Liver (tissue), 9 donors: ENCODE results near the gene PCDHGA5. TPM values are rescaled to one million over a fixed set of nuclear protein-coding genes. Genes with fewer than 3 reads are reported as not detected.

ENCODE experiments used
- DNase-seq: peaks from one replicate; pipeline ENCODE4 v3.0.0-alpha.2; 2017; ENCODE audit warnings: low spot score
- H3K27ac ChIP-seq, 2 donors: one replicate each; pipeline ENCODE4 v1.7.0; 2013; ENCODE audit warnings: inconsistent platforms in 2 of 2, low read length in 2 of 2, control low read depth in 1 of 2, low read depth in 1 of 2, mild to moderate bottlenecking in 1 of 2
- H3K27me3 ChIP-seq, 4 donors: one replicate each; pipeline versions ENCODE4 v1.6.1 to v1.7.0; 2013; ENCODE audit warnings: low read length in 3 of 4, inconsistent platforms in 1 of 4, mild to moderate bottlenecking in 1 of 4, moderate library complexity in 1 of 4; ENCODE audit not compliant: control insufficient read depth in 4 of 4, insufficient read depth in 4 of 4
- H3K36me3 ChIP-seq, 4 donors: one replicate each; pipeline versions ENCODE4 v1.6.1 to v1.7.0; 2013; ENCODE audit warnings: low read length in 3 of 4, mild to moderate bottlenecking in 3 of 4, low read depth in 1 of 4, moderate library complexity in 1 of 4; ENCODE audit not compliant: control insufficient read depth in 4 of 4, insufficient read depth in 3 of 4
- H3K4me1 ChIP-seq, 4 donors: one replicate each; pipeline versions ENCODE4 v1.6.1 to v1.7.0; 2013; ENCODE audit warnings: low read length in 3 of 4, mild to moderate bottlenecking in 3 of 4, moderate library complexity in 1 of 4; ENCODE audit not compliant: control insufficient read depth in 4 of 4, insufficient read depth in 4 of 4
- H3K4me3 ChIP-seq, 3 donors: one replicate each; pipeline versions ENCODE4 v1.6.1 to v1.7.0; 2013; ENCODE audit warnings: low read length in 3 of 3, control low read depth in 1 of 3, low read depth in 1 of 3, mild to moderate bottlenecking in 1 of 3
- H3K9ac ChIP-seq, 2 donors: one replicate each; pipeline ENCODE4 v1.7.0; 2013; ENCODE audit warnings: low read length in 2 of 2, mild to moderate bottlenecking in 2 of 2, moderate library complexity in 2 of 2, control low read depth in 1 of 2, low read depth in 1 of 2
- H3K9me3 ChIP-seq, 4 donors: one replicate each; pipeline versions ENCODE4 v1.6.1 to v1.7.0; 2013; ENCODE audit warnings: low read length in 3 of 4; ENCODE audit not compliant: control insufficient read depth in 4 of 4
- EGR1 ChIP-seq, 2 donors: IDR thresholded peaks; 2 replicates each; pipeline ENCODE4 v1.6.1; 2016 to 2018; ENCODE audit warnings: antibody characterized with exemption in 2 of 2, low read depth in 2 of 2
- FOXA1 ChIP-seq: IDR thresholded peaks from 2 replicates; pipeline ENCODE4 v1.6.1; 2016; ENCODE audit warnings: antibody characterized with exemption
- FOXA2 ChIP-seq: IDR thresholded peaks from 2 replicates; pipeline ENCODE4 v1.6.1; 2016; ENCODE audit warnings: antibody characterized with exemption
- GABPA ChIP-seq, 2 donors: IDR thresholded peaks in 1 of 2; conservative IDR thresholded peaks in 1 of 2; 2 replicates each; pipeline ENCODE4 v1.6.1; 2016; ENCODE audit warnings: antibody characterized with exemption in 2 of 2, mild to moderate bottlenecking in 1 of 2, moderate library complexity in 1 of 2
- HNF4A ChIP-seq, 2 donors: conservative IDR thresholded peaks; 2 replicates each; pipeline ENCODE4 v1.6.1; 2016; ENCODE audit warnings: antibody characterized with exemption in 2 of 2, mild to moderate bottlenecking in 2 of 2
- HNF4G ChIP-seq: IDR thresholded peaks from 2 replicates; pipeline ENCODE4 v1.6.1; 2016; ENCODE audit warnings: antibody characterized with exemption
- JUND ChIP-seq, 2 donors: IDR thresholded peaks; 2 replicates each; pipeline ENCODE4 v1.6.1; 2016; ENCODE audit warnings: antibody characterized with exemption in 2 of 2
- MAX ChIP-seq: IDR thresholded peaks from 2 replicates; pipeline ENCODE4 v1.6.1; 2016; ENCODE audit warnings: antibody characterized with exemption
- NR2F2 ChIP-seq: IDR thresholded peaks from 2 replicates; pipeline ENCODE4 v1.6.1; 2016; ENCODE audit warnings: antibody characterized with exemption
- RAD21 ChIP-seq, 2 donors: IDR thresholded peaks; 2 replicates each; pipeline ENCODE4 v1.6.1; 2016; ENCODE audit warnings: antibody characterized with exemption in 2 of 2, mild to moderate bottlenecking in 2 of 2
- RXRA ChIP-seq, 2 donors: IDR thresholded peaks; 2 replicates each; pipeline ENCODE4 v1.6.1; 2017 to 2018; ENCODE audit warnings: antibody characterized with exemption in 2 of 2, mild to moderate bottlenecking in 1 of 2
- SP1 ChIP-seq: IDR thresholded peaks from 2 replicates; pipeline ENCODE4 v1.6.1; 2018; ENCODE audit warnings: antibody characterized with exemption, mild to moderate bottlenecking
- TAF1 ChIP-seq: conservative IDR thresholded peaks from 2 replicates; pipeline ENCODE4 v1.6.1; 2016; ENCODE audit warnings: antibody characterized with exemption, mild to moderate bottlenecking
- YY1 ChIP-seq: IDR thresholded peaks from 2 replicates; pipeline ENCODE4 v1.6.1; 2016; ENCODE audit warnings: antibody characterized with exemption, mild to moderate bottlenecking
- WGBS: extraction: QIAGEN DNeasy Blood & Tissue Kit; methylation state at CpG from one replicate; pipeline ENCODE4 v1.1.7; 2013; 5-methylcytosine and 5-hydroxymethylcytosine counted together
- polyA plus RNA-seq, 2 donors: library from polyadenylated mRNA; stranded (reverse) in 1 of 2; unstranded in 1 of 2; fragments of 200-250 nt in 1 of 2; fragments of >200 nt in 1 of 2; fragmentation: Nextera tagmentation in 1 of 2; extraction: Ambion mirVana in 1 of 2; gene quantifications; one replicate each; pipeline versions ENCODE4 v1.2.1 to v1.2.3, GENCODE V29; 2013 to 2015
- total RNA-seq, 2 donors: library from RNA; depleted of rRNA; stranded (reverse); fragments of >200 nt; gene quantifications; one replicate each; pipeline ENCODE4 v1.2.3, GENCODE V29; 2014
- TF ChIP-seq, protein P1 (sequence below): IDR thresholded peaks from 2 replicates; pipeline ENCODE4 v1.6.1; 2016; ENCODE audit warnings: antibody characterized with exemption
- TF ChIP-seq, protein P2 (sequence below): fragments of 150-350 bp; IDR thresholded peaks from 2 replicates; pipeline ENCODE4 v1.5.1; 2017; ENCODE audit warnings: improper control_type of control experiment, low read depth, low read length; ENCODE audit not compliant: missing input control
- TF ChIP-seq, protein P3 (sequence below): IDR thresholded peaks from 2 replicates; pipeline ENCODE4 v1.6.1; 2016; ENCODE audit warnings: antibody characterized with exemption
- TF ChIP-seq, protein P4 (sequence below): IDR thresholded peaks from 2 replicates; pipeline ENCODE4 v1.6.1; 2016; ENCODE audit warnings: antibody characterized with exemption, mild to moderate bottlenecking
- donor health status: healthy.
- donor health status: healthy.
- donor health status: healthy.
- donor health status: healthy.
- donor health status: healthy.

Gene PCDHGA5
- total and polyA plus RNA-seq, 4 donors, result 0.04 to 0.50 (median 0.09) TPM

GRCh38 chr5:141322261-141322660 is 41.7 kb upstream of the PCDHGA5 start:
- Histone ChIP-seq H3K27ac (no peak overlapping the region), H3K4me3 (no peak overlapping the region), H3K27me3 (no peaks in the 10 kb centered on the region), H3K9ac (no peak overlapping the region), H3K9me3 (peaks cover 27 to 53% (median 39%) of the 10 kb centered on the region in 4 donors), H3K4me1 (peaks cover 0 to 17% (median 4%) of the 10 kb centered on the region in 4 donors), H3K36me3 (peaks cover 0 to 23% (median 16%) of the 10 kb centered on the region in 4 donors)
- WGBS, result 93% methylated on average over 3 of the region's 3 CpGs
- no peak for DNase-seq
- TF ChIP-seq JUND (IDR thresholded peaks at IDR 0.05) (no peak), TAF1 (no peak), EGR1 (IDR thresholded peaks at IDR 0.05; ENCODE audit: low read depth in 2 of 2) (no peak), FOXA2 (no peak), RXRA (IDR thresholded peaks at IDR 0.05) (no peak), YY1 (no peak), SP1 (no peak), RAD21 (IDR thresholded peaks at IDR 0.05) (no peak), MAX (no peak), NR2F2 (no peak), HNF4G (no peak), GABPA (IDR thresholded peaks at IDR 0.05 in 1 of 2, conservative IDR thresholded peaks at IDR 0.05 in 1 of 2) (no peak), FOXA1 (no peak), HNF4A (conservative IDR thresholded peaks at IDR 0.05) (no peak)
- TF ChIP-seq, protein P1, sequence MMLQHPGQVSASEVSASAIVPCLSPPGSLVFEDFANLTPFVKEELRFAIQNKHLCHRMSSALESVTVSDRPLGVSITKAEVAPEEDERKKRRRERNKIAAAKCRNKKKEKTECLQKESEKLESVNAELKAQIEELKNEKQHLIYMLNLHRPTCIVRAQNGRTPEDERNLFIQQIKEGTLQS, result no peak
- TF ChIP-seq, protein P2, sequence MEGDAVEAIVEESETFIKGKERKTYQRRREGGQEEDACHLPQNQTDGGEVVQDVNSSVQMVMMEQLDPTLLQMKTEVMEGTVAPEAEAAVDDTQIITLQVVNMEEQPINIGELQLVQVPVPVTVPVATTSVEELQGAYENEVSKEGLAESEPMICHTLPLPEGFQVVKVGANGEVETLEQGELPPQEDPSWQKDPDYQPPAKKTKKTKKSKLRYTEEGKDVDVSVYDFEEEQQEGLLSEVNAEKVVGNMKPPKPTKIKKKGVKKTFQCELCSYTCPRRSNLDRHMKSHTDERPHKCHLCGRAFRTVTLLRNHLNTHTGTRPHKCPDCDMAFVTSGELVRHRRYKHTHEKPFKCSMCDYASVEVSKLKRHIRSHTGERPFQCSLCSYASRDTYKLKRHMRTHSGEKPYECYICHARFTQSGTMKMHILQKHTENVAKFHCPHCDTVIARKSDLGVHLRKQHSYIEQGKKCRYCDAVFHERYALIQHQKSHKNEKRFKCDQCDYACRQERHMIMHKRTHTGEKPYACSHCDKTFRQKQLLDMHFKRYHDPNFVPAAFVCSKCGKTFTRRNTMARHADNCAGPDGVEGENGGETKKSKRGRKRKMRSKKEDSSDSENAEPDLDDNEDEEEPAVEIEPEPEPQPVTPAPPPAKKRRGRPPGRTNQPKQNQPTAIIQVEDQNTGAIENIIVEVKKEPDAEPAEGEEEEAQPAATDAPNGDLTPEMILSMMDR, result no peak
- TF ChIP-seq, protein P3, sequence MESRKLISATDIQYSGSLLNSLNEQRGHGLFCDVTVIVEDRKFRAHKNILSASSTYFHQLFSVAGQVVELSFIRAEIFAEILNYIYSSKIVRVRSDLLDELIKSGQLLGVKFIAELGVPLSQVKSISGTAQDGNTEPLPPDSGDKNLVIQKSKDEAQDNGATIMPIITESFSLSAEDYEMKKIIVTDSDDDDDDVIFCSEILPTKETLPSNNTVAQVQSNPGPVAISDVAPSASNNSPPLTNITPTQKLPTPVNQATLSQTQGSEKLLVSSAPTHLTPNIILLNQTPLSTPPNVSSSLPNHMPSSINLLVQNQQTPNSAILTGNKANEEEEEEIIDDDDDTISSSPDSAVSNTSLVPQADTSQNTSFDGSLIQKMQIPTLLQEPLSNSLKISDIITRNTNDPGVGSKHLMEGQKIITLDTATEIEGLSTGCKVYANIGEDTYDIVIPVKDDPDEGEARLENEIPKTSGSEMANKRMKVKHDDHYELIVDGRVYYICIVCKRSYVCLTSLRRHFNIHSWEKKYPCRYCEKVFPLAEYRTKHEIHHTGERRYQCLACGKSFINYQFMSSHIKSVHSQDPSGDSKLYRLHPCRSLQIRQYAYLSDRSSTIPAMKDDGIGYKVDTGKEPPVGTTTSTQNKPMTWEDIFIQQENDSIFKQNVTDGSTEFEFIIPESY, result no peak
- TF ChIP-seq, protein P4, sequence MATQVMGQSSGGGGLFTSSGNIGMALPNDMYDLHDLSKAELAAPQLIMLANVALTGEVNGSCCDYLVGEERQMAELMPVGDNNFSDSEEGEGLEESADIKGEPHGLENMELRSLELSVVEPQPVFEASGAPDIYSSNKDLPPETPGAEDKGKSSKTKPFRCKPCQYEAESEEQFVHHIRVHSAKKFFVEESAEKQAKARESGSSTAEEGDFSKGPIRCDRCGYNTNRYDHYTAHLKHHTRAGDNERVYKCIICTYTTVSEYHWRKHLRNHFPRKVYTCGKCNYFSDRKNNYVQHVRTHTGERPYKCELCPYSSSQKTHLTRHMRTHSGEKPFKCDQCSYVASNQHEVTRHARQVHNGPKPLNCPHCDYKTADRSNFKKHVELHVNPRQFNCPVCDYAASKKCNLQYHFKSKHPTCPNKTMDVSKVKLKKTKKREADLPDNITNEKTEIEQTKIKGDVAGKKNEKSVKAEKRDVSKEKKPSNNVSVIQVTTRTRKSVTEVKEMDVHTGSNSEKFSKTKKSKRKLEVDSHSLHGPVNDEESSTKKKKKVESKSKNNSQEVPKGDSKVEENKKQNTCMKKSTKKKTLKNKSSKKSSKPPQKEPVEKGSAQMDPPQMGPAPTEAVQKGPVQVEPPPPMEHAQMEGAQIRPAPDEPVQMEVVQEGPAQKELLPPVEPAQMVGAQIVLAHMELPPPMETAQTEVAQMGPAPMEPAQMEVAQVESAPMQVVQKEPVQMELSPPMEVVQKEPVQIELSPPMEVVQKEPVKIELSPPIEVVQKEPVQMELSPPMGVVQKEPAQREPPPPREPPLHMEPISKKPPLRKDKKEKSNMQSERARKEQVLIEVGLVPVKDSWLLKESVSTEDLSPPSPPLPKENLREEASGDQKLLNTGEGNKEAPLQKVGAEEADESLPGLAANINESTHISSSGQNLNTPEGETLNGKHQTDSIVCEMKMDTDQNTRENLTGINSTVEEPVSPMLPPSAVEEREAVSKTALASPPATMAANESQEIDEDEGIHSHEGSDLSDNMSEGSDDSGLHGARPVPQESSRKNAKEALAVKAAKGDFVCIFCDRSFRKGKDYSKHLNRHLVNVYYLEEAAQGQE, result no peak
